NCI-H524 treated with DMSO at 0.1 percent for 48 hours (cell line): ENCODE data around the gene OSER1.

Experiments used
- DNase-seq: peaks from one replicate; lab custom pipeline; 2025; lab: John Stamatoyannopoulos, UW

OSER1 gene

DNA sequence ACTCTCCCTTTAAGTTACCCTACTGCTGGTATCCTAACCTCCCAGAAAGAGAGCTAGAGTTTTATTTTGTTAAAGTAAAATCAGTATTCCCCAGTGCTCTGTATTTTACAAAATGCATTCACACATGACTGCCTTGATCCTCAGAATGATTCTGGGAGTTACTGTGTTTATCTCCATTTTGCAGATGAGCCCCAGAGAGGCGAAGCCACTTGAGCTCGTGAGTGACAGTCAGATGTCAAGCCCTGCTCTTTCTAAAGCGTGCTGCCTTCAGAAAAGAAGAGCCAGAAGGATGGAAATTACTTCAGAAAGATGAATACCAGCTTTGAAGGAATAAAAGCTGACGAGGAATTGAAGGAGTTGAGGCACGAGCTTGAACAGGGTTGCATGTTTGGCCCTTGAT is 14.1 kb upstream of the OSER1 start:
- DNase-seq: no peak

DNA sequence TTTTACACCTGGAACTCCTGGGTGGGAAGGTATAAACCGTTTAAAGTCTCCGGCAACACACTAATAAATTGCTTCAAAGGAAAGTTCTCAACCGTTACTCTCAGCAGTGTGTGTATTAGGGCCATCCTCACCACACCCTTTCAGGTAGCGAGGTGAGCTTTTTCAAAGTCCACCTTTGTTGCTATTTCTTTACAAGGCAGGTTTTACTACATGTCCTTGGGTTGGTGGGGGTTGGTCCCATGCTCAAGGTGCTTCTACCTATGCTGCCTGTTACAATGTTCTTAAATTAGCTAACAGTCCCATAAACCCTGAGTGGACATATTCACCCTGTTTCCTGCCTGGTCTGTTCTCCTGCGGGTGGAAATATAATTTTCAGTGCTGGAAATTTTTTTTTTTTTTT is 13.2 kb upstream of the OSER1 start:
- DNase-seq: no peak

DNA sequence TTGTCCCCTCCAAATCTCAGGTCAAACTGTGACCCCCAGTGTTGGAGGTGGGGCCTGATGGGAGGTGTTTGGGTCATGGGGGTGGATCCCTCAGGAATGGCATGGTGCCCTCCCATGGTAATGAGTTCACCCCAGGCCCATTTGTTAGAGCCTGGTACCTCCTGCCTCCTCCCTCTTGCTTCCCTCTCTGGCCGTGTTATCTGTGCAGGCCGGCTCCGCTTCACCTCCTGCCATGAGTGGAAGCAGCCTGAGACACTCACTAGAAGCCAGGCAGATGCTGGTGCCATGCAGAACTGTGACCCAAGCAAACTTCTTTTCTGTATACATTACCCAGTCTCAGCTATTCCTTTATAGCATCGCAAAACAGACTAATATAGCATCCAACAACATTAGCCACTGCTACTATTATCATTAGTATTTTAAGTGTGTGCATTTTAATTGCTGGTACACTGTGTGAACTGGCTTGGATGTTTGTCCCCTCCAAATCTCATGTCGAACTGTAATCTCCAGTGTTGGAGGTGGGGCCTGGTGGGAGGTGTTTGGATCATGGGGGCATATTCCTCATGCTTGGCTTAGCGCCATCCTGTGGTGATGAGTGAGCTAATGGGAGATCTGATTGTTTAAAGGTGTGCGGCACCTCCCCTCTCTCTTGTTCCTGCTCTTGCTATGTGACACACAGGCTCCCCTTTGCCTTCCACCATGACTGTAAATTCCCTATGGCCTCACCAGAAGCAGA is 12.2 kb upstream of the OSER1 start:
- no peak for DNase-seq

DNA sequence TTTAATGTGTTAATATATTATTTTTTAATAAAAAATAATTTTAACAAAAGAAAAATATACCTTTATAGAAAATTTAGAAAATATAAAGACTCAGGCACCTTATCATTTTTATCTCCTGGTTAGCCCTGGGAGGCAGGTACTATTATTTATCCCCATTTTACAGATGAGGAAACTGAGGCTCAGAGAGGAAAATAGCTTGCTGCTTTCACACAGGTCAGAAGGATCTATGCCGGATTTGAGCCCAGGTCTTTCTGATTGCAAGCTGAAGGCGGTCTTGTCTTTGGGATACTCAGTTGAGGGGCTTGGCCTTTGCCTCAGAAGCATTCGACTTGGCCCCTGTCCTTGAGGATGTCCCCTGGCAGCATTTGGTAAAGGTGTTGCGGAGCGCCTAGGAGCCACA is 11.5 kb upstream of the OSER1 start:
- DNase-seq: no peak

DNA sequence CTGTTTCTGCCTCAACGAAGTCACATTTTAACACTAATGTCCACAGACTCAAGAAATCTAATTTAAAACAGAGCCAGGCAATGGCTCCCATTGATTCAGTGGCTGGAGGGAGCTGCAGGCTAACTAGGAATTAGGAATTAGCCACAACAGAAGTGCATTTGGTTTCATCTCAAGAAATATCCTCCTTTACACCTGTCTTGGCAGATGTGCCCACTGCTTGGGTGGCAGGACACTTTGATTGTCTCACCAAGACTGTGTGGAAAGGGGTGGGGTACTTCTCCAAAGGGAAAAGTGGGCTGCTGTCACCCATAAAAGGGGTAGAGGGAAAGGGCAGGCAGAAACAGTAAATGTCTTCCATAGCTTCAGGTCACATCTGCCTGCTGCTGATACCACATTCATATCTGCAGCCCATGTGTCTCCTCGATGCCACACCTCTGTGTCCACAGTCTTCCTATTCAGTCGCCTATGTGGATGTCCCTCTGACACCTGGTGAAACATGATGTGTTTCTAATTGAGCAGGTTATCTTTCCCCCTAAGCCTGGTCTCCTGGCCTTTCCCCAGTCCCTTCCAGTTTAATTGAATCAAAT is 10.9 kb upstream of the OSER1 start:
- DNase-seq: no peak

DNA sequence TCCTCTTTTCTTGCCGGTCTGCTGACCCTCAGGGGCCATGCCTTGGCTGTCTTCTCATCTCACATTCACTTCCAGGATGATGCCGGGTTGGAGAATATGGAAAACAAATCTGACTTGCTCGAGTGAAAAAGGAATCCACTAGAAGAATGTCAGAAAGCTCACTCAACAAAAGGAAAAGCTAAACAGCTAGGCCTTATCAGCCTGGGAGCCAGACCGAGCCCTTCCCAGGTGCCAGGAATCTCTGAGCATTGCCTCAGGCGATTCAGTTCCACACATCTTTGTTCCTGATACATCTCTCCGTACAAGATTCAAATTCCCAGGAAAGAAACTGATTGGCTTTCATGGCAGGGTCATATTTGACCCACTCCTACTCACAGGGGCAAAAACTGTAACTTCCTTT is 9.2 kb upstream of the OSER1 start:
- no peak for DNase-seq

DNA sequence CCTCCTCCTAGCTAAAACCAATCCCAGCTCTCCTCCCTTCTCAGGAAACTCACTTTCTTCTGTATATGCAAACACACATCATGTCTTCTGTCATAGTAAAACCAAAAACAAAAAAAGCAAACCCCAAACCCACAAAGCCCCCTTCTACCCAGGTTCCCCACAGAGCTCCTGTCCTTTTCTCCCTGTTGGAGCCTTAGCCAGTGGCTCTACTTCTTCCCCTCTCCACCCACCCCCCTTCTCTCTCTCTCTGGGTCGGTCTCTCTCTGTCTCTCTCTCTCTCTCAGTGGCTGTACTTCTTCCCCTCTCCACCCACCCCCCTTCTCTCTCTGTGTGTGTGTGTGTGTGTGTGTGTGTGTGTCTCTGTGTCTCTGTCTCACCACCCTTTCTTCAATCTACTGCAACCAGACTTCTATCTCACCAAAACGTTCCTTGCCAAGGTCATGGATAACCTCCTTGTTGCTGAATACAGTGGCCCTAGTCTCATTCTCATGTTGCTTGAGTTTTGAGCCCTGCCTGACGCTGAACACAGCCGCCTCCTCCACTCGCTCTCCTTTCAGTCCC is 8.7 kb upstream of the OSER1 start:
- DNase-seq: no peak

DNA sequence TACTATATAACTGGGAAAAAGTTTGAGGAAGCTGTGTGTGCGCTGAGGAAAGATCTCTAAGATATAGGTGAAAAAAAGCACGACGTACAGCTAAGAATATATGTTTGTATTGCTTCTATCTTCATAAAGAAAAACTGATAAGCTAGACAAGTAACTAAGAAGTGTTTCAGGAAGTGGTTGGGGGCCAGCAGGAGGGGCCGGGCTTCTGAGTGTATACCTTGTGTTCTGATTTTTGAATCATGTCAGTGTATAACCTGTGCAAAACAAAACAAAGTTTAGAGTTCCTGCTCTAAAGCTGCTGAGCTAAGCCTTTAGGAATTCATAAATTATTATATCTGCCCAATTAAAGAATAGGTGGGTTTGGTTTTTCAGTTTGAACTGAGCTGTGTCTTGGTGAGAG is 7.9 kb upstream of the OSER1 start:
- DNase-seq: no peak

DNA sequence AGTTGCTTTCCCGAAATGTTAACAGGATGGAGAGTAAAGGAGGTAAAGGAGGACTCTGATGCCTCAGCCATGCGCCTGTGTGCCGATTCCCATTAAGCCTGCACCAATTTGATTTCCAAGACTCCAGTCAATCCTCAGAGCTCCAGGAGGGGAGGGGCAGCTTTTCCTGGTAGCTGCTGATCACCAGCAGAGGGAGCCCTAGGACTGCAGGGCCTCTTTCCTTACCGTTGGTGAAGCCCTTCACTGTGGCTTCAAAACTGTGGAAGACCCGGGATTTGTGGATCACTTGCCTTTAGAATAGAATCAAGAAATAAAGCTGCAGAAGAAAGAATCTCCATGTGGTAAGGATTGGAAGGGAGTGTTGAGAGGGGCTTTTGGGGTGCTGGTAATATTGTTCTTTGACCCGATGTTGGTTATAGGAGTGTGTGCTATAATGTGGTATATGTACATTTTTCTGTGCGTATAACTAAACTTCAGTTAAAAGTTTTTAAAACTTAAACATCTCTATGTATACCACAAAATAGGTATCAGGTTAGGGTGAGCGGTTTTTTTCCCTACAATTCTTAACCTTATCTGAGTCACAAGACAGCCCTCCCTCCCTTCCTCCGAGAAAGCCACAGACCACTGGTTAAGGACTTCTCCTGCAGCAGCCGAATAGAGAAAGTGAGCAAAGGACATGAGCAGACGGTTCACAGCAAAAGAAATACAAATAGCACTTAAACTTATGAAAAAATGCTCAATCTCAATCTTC is 6.9 kb upstream of the OSER1 start:
- DNase-seq: no peak

DNA sequence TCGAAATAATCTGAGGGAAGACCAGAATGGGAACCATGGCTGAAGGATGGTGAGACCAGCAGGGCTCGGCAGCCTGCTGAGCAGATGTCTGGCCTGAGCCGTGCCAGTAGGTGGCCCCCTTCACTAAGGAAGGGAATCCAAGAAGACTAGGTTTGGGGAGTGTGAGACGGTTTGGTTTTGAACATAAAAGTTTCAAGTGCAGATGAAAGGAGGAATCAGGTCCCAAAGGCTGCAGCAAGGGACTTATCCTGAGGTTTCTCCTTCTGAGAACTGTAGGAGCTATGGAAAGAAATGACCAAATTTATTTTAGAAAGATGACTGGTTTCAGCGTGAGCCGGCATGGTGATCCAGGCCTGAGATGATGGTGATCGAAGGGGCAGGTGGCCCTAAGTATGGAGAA is 4.6 kb upstream of the OSER1 start:
- peak; percentile 11 for DNase-seq

DNA sequence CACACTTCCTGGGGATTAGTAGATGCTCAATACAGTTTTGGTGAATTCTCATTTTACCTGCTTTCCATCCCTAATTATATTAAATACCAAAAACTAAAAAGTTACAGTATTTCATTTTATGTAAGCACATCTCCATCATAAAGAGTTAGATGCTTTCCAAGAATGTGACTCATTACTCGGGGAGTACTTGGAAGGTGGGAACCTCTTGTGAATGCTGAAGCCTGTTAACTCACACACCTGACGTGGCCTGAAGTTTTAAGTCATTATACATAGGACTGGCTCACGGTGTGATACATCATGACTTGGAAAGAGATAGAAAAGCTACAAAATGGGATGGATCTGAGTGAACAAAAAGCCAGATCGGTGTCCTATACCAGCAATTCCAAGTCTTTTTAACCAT is 2.2 kb upstream of the OSER1 start:
- no peak for DNase-seq

DNA sequence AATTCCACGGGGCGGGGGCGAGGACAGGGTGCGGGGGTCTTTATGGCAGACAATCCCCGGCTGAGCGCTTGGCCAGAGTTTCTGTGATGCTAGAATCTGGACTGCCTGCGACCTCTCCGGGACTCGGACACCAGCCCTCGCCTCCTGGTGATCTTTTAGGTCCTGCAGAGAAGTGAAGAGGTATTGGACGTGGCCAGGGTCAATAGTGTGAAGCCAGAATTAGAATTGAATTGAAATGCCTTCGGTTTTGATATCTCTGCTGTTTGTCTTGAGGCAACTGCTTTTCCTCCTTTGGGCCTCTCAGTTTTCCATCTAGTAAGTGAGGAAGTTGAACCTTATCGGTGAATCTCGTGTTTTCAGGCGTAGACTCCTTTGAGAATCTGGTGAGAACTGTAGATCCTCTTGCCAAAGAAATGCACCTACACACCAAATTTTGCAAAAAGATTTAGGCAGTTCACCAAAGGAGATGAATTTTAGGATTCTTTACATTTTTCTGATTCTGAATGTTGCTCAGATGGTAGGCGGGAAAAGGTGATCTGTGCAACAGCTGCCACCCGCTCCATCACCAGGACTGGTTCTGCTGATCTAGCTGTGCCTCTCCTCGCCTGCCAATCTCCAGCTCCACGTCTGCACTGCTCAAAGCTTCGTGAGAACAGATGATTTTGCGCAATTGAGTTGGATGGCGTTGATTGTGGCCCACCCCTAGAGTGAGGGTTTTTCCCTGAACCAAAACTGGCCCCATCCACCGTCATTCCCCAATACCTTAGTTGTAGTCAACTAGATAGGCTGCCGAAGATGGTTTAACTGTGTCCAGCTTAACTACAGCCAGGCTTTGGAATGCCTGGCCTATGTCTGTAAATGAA is 837 bp upstream of the OSER1 start:
- no peak for DNase-seq

DNA sequence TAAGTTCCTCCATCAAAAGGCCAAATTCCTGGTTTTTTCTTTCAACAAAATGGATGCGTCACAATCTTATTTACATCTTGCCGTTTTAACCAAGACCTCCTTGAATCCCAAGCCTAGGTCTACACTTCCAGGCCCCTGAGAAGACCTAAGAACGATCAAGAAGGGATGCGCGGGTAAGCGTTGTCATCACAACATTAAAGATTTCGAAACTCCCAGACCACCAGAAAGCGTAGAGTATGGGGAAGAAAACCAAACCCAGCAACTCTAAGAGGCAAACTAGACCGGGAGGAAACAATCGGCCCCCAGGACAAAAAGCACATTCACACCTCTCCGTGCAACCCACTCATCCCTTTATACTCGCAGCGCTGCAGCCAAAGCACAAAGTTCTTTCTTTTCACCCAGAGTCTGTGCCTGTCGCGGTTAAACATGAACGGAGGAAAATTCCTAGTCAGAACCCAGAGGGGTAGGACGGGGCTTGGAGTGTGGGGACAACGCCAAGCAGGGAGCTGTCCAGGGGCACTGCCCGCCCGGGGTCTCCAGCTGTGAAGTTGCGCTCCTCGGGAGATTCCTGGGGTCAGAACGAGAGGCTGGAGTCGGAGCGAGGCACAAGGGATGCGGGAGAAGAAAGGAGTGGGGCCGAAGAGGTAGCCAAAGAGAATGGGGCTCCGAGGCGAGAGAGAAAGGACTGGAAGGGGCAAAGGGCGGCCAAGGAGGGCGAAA is 725 bp downstream of the OSER1 start:
- DNase-seq: no peak

DNA sequence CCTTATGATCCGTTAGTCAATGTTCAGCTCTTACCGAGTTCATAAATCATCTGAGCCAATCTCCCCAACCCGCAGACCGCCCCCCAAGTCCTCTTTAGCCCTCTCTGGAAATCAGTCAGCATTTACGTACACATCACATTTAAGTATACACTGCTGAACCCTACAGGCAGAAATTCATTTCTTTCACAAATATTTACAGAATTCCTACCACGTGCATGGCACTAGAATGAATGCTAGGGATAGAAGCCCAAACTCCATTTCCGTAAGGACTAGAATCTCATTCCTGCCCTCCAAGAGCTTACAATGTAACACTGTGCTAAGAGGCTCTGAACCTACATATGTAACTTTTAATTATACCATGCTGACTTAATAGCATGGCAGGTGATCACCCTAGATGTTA is 1.8 kb downstream of the OSER1 start:
- DNase-seq: no peak

DNA sequence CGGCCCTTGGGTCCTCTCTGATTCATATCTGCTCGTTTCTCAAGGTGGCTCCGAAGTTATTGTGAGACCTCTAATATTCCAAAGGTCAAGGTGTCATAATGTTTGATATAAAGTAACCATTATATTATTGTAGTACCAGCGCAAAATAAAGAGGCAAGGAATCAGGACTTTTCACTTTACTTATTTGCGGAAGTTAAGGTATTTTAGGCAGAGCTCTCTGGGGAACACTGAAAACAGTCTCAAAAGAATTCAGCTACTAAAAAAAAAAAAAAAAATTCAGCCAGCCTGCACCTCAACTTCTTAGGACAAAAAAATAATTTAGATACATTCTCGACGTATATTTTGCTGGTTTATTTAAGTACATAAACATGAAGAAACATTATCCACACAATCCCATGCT is 2.4 kb downstream of the OSER1 start:
- no peak for DNase-seq

DNA sequence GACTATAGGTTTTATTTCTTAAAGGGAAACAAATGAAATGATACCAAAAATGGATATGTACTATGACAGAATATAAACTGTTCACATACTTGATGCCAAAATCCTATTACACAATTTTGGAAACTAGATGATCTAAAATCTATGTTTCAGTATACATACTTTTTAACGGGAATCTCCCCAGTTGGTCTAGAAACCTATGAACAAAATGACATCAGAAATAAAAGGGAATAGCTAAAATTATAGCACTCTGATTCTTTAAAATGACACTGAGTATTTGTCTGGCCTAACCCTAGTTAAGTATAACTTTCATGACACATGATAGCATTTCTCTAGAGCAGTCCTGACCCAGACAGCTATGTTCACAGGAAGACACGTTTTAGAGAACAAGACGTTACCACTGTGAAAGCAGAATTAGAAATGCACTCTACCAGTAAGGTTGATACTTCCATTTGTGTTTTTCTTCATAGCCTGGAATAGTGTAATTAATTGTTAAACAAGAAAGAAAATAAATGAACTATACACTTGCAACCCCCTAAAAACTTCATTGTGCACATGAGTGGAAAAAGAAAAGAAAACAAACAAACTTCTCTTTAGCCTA is 3.3 kb downstream of the OSER1 start:
- no peak for DNase-seq

DNA sequence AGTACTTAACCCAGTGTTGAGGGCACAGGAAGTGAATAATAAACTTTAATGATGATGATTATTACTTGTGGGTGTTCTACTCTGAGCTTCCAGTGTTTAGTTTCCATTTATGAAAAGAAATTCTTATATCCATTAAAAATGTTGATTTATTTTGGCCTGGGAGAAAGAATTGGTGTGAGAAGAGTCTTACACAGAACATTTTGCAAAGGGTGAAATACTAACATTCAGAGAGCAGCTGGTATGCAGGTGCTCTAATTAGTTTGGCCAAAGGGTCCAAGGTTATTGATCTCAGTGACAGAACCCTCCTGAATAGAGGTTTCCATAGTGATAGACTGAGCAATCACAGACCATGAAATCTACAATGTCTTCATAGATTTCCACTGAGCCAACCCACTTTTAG is 4.4 kb downstream of the OSER1 start:
- DNase-seq: no peak

DNA sequence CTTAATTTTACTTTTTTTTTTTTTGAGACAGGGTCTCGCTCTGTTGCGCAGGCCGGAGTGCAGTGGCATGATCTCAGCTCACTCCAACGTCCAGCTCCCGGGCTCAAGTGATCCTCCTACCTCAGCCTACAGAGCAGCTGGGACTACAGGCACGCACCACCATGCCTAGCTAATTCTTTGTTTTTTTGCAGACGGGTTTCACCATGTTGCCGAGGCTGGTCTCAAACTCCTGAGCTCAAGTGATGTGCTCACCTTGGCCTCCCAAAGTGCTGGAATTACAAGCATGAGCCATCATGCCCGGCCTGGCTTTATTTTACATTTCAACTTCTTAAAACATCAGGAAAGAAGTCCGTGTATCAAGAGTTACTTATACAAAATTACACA is 5.7 kb downstream of the OSER1 start:
- DNase-seq: no peak

DNA sequence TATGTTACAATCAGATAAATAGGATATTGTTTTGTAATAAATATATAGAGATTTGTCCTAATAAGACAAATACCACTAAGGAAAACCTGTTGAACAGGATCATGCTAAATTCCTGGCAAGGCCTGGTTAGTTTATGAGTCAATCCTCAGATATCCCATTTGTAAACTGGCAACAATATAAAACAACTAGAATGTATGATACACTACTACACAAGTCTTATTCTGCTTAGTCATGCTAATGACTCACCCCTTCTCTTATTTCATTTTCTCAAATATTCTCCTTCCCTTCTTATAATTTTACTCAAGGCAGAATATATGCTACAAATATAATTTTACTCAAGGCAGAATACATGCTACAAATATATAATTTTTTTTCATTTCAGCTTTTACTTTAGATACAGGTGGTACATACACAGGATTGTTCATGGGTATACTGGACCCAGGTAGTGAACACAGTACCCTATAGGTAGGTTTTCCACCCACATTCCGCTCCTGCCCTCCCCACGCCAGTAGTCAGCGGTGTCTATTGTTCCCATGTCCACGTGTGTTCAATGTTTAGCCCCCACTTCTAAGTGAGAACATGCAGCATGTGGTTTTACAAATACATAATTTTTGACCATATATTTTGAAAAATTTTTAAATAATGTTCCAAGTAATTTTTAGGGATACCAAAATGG is 6.3 kb downstream of the OSER1 start:
- DNase-seq: no peak

DNA sequence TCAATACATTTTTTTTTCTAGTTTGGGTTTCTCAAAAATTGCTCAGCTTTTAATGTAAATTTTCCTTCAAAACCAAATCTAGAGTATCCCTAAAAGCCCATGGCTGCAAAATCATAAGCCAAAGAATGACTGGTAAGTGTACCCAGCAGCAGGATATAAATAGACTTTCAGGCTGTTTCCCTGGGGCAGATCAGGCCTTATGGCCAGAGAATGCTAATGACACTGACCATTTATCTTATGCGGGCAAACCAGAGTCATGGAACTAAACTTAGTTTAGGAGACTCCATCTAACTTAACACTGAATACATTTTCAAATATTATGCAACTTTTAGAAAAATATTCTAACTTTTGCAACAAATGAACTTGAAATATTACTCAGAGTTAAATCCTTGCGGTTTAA is 7.4 kb downstream of the OSER1 start:
- no peak for DNase-seq

DNA sequence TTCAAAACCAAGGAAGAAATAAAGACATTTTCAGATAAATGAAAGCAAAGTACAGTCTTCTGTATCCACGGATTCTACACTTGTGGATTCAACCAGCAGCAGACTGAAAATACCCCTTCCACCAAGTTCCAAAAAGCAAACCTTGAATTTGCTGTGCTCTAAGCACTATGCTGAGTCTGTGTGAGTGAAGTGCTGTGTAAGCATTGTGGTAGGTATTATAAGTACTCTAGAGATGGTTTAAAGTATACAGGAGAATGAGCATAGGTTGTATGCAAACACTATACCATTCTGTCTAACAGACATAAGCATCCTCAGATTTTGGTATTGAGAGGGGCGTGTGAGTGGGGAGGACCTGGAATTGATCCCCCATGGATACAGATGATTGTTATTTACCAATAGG is 9.6 kb downstream of the OSER1 start:
- no peak for DNase-seq
